Panc1 (cell line): ENCODE measurements around the gene CCDC159. TPM values are rescaled to one million over a fixed set of nuclear protein-coding genes. Genes with fewer than 3 reads are reported as not detected.
"Not testable (repeated sequence)": the region's sequence is repeated elsewhere in the genome, so short reads cannot be mapped to it uniquely, and the experiment has no call there.

Source experiments
- ATAC-seq: fragments of 200-7000 bp; cut with Tn5 transposase; 2 replicates; pipeline ENCODE4 v1.9.1; 2020; ENCODE audit warnings: mild to moderate bottlenecking, moderate library complexity
- BruUV-seq: library from RNA; stranded (reverse); fragments of 400-500 nt; replicated peaks from 2 replicates; lab custom pipeline; 2021; lab: Mats Ljungman, UMichigan
- CTCF ChIA-PET: fragments of 300-600 bp; sonication (Branson Sonifier 250); formaldehyde crosslinking; loops from one replicate; lab custom pipeline; 2022; ENCODE audit warnings: antibody characterized with exemption; lab: Charles Lee
- POLR2A ChIA-PET: fragments of 300-600 bp; sonication (Branson Sonifier 250); formaldehyde crosslinking; loops from one replicate; lab custom pipeline; 2022; ENCODE audit warnings: antibody characterized with exemption; lab: Charles Lee
- DNase-seq: peaks from one replicate; pipeline ENCODE4 v3.0.0-alpha.2; 2010; ENCODE audit warnings: low read depth, low spot score
- H3K27ac ChIP-seq: 2 replicates; pipeline ENCODE4 v1.5.1; 2011; ENCODE audit warnings: mild to moderate bottlenecking, low read length, inconsistent platforms
- H3K27me3 ChIP-seq: fragments of 200-500 bp; sonication (Bioruptor generic); 2 replicates; pipeline ENCODE4 v1.6.0; 2014; ENCODE audit warnings: low read length, inconsistent platforms; ENCODE audit not compliant: control insufficient read depth, insufficient read depth
- H3K36me3 ChIP-seq: fragments of 200-500 bp; sonication (Bioruptor generic); 2 replicates; pipeline ENCODE4 v1.5.1; 2014; ENCODE audit warnings: inconsistent platforms, mild to moderate bottlenecking, low read length, moderate library complexity; ENCODE audit not compliant: control insufficient read depth, insufficient read depth
- H3K4me1 ChIP-seq: 2 replicates; pipeline ENCODE4 v1.5.1; 2011; ENCODE audit warnings: inconsistent platforms, mild to moderate bottlenecking, low read length, moderate library complexity; ENCODE audit not compliant: control insufficient read depth, insufficient read depth
- H3K4me3 ChIP-seq, 2 experiments: 2 replicates each; pipeline ENCODE4 v1.5.1; 2011 to 2012; ENCODE audit warnings: low read depth in 2 of 2, low read length in 2 of 2, mild to moderate bottlenecking in 2 of 2, inconsistent platforms in 1 of 2, moderate library complexity in 1 of 2
- H3K9me3 ChIP-seq: fragments of 200-500 bp; sonication (Bioruptor generic); 2 replicates; pipeline ENCODE4 v1.5.1; 2014; ENCODE audit warnings: low read depth, mild to moderate bottlenecking, inconsistent platforms, low read length, moderate library complexity; ENCODE audit not compliant: control insufficient read depth, insufficient read depth
- POLR2AphosphoS5 ChIP-seq: IDR thresholded peaks from 2 replicates; pipeline ENCODE4 v1.6.1; 2012; ENCODE audit warnings: mild to moderate bottlenecking, low read depth, low read length, moderate library complexity
- SIN3A ChIP-seq: IDR thresholded peaks from 2 replicates; pipeline ENCODE4 v1.6.1; 2012; ENCODE audit warnings: low read depth, mild to moderate bottlenecking, low read length, moderate library complexity, borderline replicate concordance; ENCODE audit not compliant: insufficient read depth
- TCF7L2 ChIP-seq: IDR thresholded peaks from 2 replicates; pipeline ENCODE4 v1.6.1; 2011; ENCODE audit warnings: mild to moderate bottlenecking, low read depth, low read length, inconsistent platforms
- in situ Hi-C: cut with HindIII; loops from 2 replicates; pipeline ENCODE4 v1.10.0; 2016; ENCODE audit warnings: low sequenced_read_pairs, low pct_unique_long_range_greater_than_20kb
- intact Hi-C: fragments of 100-400 bp; cut with micrococcal nuclease; formaldehyde crosslinking; loops from one replicate; pipeline ENCODE4 v1.10.0; 2022; ENCODE audit not compliant: unreplicated experiment
- total RNA-seq: library from RNA; stranded (reverse); gene quantifications from one replicate; pipeline ENCODE4 v1.2.1, GENCODE V29; 2021; ENCODE audit not compliant: unreplicated experiment
- TF ChIP-seq, protein P1 (sequence below), 2 experiments: IDR thresholded peaks; 2 replicates each; pipeline ENCODE4 v1.6.1; 2011 to 2012; ENCODE audit warnings: low read depth in 2 of 2, control low read depth in 1 of 2, low read length in 1 of 2, mild to moderate bottlenecking in 1 of 2, moderate library complexity in 1 of 2; ENCODE audit not compliant: insufficient read depth in 1 of 2
- TF ChIP-seq, protein P2 (sequence below): fragments of 450-650 bp; IDR thresholded peaks from 2 replicates; pipeline ENCODE4 v1.5.1; 2017; ENCODE audit warnings: mild to moderate bottlenecking

CCDC159 gene
- total RNA-seq, 1 experiment from 2014 or later, result 46.6 TPM

GRCh38 chr19:11347546-11348039, 1.3 kb downstream of the CCDC159 start:
- ATAC-seq, result no peak
- Histone ChIP-seq H3K4me3 (no peak overlapping the region), H3K36me3 (no peaks in the 10 kb centered on the region), H3K27ac (peak overlapping the region; percentile 95), H3K4me1 (peaks cover 17% of the 10 kb centered on the region), H3K9me3 (no peaks in the 10 kb centered on the region), H3K27me3 (no peaks in the 10 kb centered on the region)
- ChIA-PET CTCF (no interaction called here), POLR2A (no interaction called here)
- no peak for DNase-seq
- intact Hi-C loops (no loop called here), in situ Hi-C loops (no loop called here)
- TF ChIP-seq POLR2AphosphoS5, result no peak
- TF ChIP-seq SIN3A, result no peak
- TF ChIP-seq, protein P1, sequence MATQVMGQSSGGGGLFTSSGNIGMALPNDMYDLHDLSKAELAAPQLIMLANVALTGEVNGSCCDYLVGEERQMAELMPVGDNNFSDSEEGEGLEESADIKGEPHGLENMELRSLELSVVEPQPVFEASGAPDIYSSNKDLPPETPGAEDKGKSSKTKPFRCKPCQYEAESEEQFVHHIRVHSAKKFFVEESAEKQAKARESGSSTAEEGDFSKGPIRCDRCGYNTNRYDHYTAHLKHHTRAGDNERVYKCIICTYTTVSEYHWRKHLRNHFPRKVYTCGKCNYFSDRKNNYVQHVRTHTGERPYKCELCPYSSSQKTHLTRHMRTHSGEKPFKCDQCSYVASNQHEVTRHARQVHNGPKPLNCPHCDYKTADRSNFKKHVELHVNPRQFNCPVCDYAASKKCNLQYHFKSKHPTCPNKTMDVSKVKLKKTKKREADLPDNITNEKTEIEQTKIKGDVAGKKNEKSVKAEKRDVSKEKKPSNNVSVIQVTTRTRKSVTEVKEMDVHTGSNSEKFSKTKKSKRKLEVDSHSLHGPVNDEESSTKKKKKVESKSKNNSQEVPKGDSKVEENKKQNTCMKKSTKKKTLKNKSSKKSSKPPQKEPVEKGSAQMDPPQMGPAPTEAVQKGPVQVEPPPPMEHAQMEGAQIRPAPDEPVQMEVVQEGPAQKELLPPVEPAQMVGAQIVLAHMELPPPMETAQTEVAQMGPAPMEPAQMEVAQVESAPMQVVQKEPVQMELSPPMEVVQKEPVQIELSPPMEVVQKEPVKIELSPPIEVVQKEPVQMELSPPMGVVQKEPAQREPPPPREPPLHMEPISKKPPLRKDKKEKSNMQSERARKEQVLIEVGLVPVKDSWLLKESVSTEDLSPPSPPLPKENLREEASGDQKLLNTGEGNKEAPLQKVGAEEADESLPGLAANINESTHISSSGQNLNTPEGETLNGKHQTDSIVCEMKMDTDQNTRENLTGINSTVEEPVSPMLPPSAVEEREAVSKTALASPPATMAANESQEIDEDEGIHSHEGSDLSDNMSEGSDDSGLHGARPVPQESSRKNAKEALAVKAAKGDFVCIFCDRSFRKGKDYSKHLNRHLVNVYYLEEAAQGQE (IDR thresholded peaks at IDR 0.05; ENCODE audit: insufficient read depth in 1 of 2, low read depth in 2 of 2, low read length in 1 of 2), result no peak
- TF ChIP-seq, protein P2, sequence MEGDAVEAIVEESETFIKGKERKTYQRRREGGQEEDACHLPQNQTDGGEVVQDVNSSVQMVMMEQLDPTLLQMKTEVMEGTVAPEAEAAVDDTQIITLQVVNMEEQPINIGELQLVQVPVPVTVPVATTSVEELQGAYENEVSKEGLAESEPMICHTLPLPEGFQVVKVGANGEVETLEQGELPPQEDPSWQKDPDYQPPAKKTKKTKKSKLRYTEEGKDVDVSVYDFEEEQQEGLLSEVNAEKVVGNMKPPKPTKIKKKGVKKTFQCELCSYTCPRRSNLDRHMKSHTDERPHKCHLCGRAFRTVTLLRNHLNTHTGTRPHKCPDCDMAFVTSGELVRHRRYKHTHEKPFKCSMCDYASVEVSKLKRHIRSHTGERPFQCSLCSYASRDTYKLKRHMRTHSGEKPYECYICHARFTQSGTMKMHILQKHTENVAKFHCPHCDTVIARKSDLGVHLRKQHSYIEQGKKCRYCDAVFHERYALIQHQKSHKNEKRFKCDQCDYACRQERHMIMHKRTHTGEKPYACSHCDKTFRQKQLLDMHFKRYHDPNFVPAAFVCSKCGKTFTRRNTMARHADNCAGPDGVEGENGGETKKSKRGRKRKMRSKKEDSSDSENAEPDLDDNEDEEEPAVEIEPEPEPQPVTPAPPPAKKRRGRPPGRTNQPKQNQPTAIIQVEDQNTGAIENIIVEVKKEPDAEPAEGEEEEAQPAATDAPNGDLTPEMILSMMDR, result no peak
- BruUV-seq, result no TSS peak

DNA sequence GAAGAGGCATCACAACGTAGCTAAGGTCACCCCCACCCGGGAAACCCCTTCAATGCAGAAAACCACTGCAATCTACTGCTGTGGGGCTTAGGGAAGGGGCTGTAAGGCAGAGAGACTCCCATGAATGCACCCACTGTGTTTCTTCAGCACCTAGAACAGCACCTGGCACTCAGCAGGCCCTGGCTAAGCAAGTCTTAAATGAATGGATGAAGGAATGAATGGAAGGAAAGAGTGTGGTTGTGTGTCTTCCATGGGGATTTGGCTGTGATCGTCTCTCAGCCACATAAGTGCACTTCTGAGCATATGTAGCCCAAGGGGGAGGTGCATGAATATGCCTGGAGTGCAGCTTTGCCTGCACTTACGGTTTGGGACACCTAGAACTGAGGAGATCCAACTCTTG, 2.9 kb downstream of the CCDC159 start:
- BruUV-seq, result no TSS peak
- ChIA-PET CTCF (no interaction called here), POLR2A (no interaction called here)
- Histone ChIP-seq H3K27ac (no peak overlapping the region), H3K4me1 (peaks cover 9% of the 10 kb centered on the region), H3K36me3 (no peaks in the 10 kb centered on the region), H3K9me3 (no peaks in the 10 kb centered on the region), H3K27me3 (no peaks in the 10 kb centered on the region), H3K4me3 (no peak overlapping the region)
- no peak for ATAC-seq
- TF ChIP-seq, protein P1 (IDR thresholded peaks at IDR 0.05; ENCODE audit: insufficient read depth in 1 of 2, low read depth in 2 of 2, low read length in 1 of 2), result peak in 1 of 2 experiments; percentile 68; a peak in 2 of 4 replicates
- TF ChIP-seq, protein P2, result no peak
- TF ChIP-seq TCF7L2, result no peak
- in situ Hi-C loops (no loop called here), intact Hi-C loops (no loop called here)
- DNase-seq, result no peak

GRCh38 chr19:11354102-11354501, 7.8 kb downstream of the CCDC159 start:
- H3K9me3 ChIP-seq, intact Hi-C loops, POLR2A ChIA-PET, CTCF ChIA-PET, H3K4me1 ChIP-seq, H3K36me3 ChIP-seq, BruUV-seq, H3K27me3 ChIP-seq, ATAC-seq, H3K27ac ChIP-seq, in situ Hi-C loops, H3K4me3 ChIP-seq, DNase-seq: not testable (repeated sequence)
